Smooth muscle cell (in vitro differentiated cells): Measurements from ENCODE around the gene CSNK2A1. TPM values are rescaled to one million over a fixed set of nuclear protein-coding genes. Genes with fewer than 3 reads are reported as not detected.
A peak's percentile ranks its signal among the peaks of the same experiment; 100 is the strongest.

Experiments used
- DNase-seq: peaks from one replicate; lab custom pipeline; 2025; ENCODE audit not compliant: unreplicated experiment; lab: John Stamatoyannopoulos, UW
- H2AFZ ChIP-seq: fragments of 200-600 bp; sonication (generic); 2 replicates; pipeline ENCODE4 v1.6.0; 2016; ENCODE audit warnings: antibody characterized with exemption, low read depth, mild to moderate bottlenecking
- H3F3A ChIP-seq: fragments of 200-600 bp; sonication (generic); 2 replicates; pipeline ENCODE4 v1.6.0; 2017; ENCODE audit warnings: antibody characterized with exemption, low read depth
- H3K27ac ChIP-seq: fragments of 200-600 bp; sonication (generic); 2 replicates; pipeline ENCODE4 v1.5.1; 2016; ENCODE audit warnings: low read depth, mild to moderate bottlenecking
- H3K27me3 ChIP-seq: fragments of 200-600 bp; sonication (generic); 2 replicates; pipeline ENCODE4 v1.6.1; 2016; ENCODE audit warnings: low read depth, mild to moderate bottlenecking
- H3K36me3 ChIP-seq: fragments of 200-600 bp; sonication (generic); 2 replicates; pipeline ENCODE4 v1.5.1; 2016; ENCODE audit warnings: low read depth
- H3K4me1 ChIP-seq: fragments of 200-600 bp; sonication (generic); 2 replicates; pipeline ENCODE4 v1.5.1; 2016; ENCODE audit warnings: low read depth
- H3K4me2 ChIP-seq: fragments of 200-600 bp; sonication (generic); 2 replicates; pipeline ENCODE4 v1.6.0; 2016; ENCODE audit warnings: mild to moderate bottlenecking
- H3K4me3 ChIP-seq: fragments of 200-600 bp; sonication (generic); 2 replicates; pipeline ENCODE4 v1.5.1; 2016; ENCODE audit warnings: mild to moderate bottlenecking
- H3K79me2 ChIP-seq: fragments of 200-600 bp; sonication (generic); 2 replicates; pipeline ENCODE4 v1.6.0; 2016; ENCODE audit warnings: low read depth, mild to moderate bottlenecking
- H3K9ac ChIP-seq: fragments of 200-600 bp; sonication (generic); 2 replicates; pipeline ENCODE4 v1.6.0; 2016; ENCODE audit warnings: low read depth
- H3K9me3 ChIP-seq: fragments of 200-600 bp; sonication (generic); replicated peaks from 2 replicates; pipeline ENCODE4 v1.5.1; 2016; ENCODE audit warnings: low read depth
- H4K20me1 ChIP-seq: fragments of 200-600 bp; sonication (generic); 2 replicates; pipeline ENCODE4 v1.6.0; 2016; ENCODE audit warnings: low read depth
- WGBS: methylation state at CpG from one replicate; pipeline ENCODE4 v1.1.7; 2016; ENCODE audit warnings: low lambda C conversion rate; 5-methylcytosine and 5-hydroxymethylcytosine counted together
- polyA plus RNA-seq: library from polyadenylated mRNA; unstranded; fragments of >200 nt; fragmentation: Nextera tagmentation; extraction: Ambion mirVana; gene quantifications from 2 replicates; pipeline ENCODE4 v1.2.1, GENCODE V29; 2016
- total RNA-seq: library from RNA; depleted of rRNA; stranded (reverse); fragments of >200 nt; gene quantifications from 2 replicates; pipeline ENCODE4 v1.2.3, GENCODE V29; 2014
- TF ChIP-seq, protein P1 (sequence below): fragments of 200-600 bp; sonication (generic); IDR thresholded peaks from 2 replicates; pipeline ENCODE4 v1.5.1; 2017; ENCODE audit warnings: borderline replicate concordance, mild to moderate bottlenecking, antibody characterized with exemption; ENCODE audit not compliant: insufficient read depth, poor library complexity, severe bottlenecking

Gene CSNK2A1
- total and polyA plus RNA-seq, 2 experiments from 2014 or later: 82.6 to 205 TPM

DNA sequence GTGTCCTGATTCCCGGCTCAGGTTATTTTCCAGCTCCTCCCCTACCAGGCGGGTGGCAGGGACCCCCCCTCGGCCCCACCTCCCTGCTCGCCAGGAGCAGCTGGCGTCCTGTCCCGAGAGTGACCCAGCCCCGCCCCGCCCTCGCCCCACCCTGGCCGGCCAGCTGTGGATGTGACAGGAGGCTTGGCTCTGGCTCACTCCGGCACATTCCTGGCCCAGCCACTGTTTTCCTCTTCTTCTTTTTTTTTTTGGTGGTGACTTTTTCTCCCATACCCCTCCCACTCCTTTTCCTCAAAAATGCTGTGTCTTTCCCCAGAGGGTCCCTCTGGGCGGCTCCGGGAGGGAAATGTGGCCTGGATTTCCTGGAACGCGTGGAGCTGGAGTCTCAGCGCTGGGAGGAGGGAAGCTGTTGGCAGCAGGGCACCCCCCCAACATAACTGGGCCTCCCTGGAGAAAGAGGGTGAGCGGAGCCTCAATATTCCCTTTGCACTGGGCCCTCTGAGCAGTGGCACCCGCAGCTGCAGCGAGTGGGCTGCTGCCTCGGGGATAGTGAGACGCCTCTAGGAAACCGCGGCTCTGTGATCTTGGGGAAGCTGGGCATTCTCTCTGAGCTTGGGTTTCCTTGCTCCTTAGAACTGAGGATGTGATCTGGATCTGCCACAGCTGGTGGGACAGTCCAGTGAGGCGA is 28.3 kb upstream of the CSNK2A1 start:
- H3K27me3 ChIP-seq: no peaks in the 10 kb centered on the region
- no peak overlapping the region for H3K27ac ChIP-seq
- no peak overlapping the region for H2AFZ ChIP-seq
- no peak overlapping the region for H3K9ac ChIP-seq
- H4K20me1 ChIP-seq: no peaks in the 10 kb centered on the region
- peak overlapping the region; percentile 9 for H3K4me3 ChIP-seq
- H3K4me1 ChIP-seq: peaks cover 7% of the 10 kb centered on the region
- no peaks in the 10 kb centered on the region for H3K79me2 ChIP-seq
- TF ChIP-seq, protein P1, sequence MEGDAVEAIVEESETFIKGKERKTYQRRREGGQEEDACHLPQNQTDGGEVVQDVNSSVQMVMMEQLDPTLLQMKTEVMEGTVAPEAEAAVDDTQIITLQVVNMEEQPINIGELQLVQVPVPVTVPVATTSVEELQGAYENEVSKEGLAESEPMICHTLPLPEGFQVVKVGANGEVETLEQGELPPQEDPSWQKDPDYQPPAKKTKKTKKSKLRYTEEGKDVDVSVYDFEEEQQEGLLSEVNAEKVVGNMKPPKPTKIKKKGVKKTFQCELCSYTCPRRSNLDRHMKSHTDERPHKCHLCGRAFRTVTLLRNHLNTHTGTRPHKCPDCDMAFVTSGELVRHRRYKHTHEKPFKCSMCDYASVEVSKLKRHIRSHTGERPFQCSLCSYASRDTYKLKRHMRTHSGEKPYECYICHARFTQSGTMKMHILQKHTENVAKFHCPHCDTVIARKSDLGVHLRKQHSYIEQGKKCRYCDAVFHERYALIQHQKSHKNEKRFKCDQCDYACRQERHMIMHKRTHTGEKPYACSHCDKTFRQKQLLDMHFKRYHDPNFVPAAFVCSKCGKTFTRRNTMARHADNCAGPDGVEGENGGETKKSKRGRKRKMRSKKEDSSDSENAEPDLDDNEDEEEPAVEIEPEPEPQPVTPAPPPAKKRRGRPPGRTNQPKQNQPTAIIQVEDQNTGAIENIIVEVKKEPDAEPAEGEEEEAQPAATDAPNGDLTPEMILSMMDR: no peak
- WGBS: 30% methylated on average over 20 of the region's 24 CpGs
- H3K9me3 ChIP-seq: no peaks in the 10 kb centered on the region
- DNase-seq: no peak
- peak overlapping the region; percentile 63 for H3K4me2 ChIP-seq
- no peaks in the 10 kb centered on the region for H3F3A ChIP-seq
- no peaks in the 10 kb centered on the region for H3K36me3 ChIP-seq

DNA sequence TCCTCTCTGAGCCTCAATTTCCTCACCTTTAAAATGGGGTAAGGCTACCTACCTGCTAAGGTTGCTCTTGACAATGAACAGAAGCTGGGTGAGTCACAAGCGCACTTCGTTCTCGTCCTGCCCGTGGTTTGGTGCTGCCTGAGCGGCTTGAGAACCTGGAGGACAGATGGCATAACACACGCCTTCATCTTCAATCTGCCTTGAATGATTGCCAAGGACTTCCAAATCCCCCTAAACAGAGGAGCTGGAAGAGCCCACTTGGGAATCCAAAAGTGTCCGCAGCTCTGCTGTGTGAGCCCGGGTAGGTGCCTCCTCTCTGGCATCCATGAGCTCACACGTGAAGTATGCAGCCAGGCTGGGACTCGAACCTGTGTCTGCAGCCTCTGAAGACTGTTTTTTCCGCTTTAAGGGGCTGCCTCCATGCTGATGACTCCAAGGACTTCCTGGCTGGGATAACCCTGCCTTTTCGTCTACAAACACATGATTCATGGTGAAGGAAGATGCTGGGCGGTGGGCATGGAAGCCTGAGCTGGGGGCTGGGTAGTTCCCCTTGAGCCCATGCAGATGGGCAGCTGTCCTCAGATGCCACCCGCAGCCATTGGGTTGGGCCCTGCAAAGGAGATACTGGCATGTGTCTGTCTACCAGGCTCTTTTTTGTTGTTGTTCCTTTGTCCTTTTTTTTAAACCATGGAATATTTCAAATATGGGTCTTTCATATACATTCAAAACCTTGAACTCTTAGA is 25.3 kb upstream of the CSNK2A1 start:
- Histone ChIP-seq H3K9ac (no peak overlapping the region), H3K27ac (no peak overlapping the region), H3K9me3 (no peaks in the 10 kb centered on the region), H3K79me2 (no peaks in the 10 kb centered on the region), H3F3A (no peaks in the 10 kb centered on the region), H4K20me1 (no peaks in the 10 kb centered on the region), H3K4me1 (peaks cover 7% of the 10 kb centered on the region), H3K4me2 (no peak overlapping the region), H2AFZ (no peak overlapping the region), H3K4me3 (no peak overlapping the region), H3K27me3 (no peaks in the 10 kb centered on the region), H3K36me3 (no peaks in the 10 kb centered on the region)
- 69% methylated on average over 14 of the region's 14 CpGs for WGBS
- no peak for DNase-seq
- TF ChIP-seq, protein P1: no peak

DNA sequence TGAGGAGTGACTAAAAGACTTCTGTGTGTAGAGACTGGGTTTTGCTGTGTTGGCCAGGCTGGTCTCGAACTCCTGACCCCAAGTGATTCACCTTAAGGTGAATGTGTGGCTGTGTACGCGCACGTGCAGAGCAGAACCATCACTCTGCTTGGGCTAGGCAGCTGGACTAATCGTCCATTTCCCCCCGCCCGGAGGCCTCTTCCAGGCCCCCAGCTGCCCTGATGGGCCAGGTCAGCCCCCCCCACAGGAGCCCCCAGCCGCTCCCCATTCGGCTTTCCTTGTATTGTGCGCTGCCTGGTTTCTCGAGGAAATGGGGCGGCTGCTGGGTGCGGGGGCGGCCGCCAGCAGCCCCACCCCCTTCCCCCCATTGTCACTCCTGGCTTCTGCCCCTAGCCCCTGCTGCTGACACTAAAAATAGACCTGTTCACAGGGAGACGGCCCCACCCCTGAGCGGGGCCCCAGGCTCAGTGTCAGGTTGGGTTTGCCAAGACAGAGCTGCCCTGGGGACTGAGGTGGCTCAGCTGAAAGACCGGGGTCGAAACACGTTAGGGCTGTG is 24.6 kb upstream of the CSNK2A1 start:
- no peaks in the 10 kb centered on the region for H3K27me3 ChIP-seq
- H2AFZ ChIP-seq: no peak overlapping the region
- no peak overlapping the region for H3K4me3 ChIP-seq
- no peaks in the 10 kb centered on the region for H3K9me3 ChIP-seq
- 79% methylated on average over 15 of the region's 20 CpGs for WGBS
- H3K36me3 ChIP-seq: no peaks in the 10 kb centered on the region
- H3K9ac ChIP-seq: no peak overlapping the region
- H4K20me1 ChIP-seq: no peaks in the 10 kb centered on the region
- H3K79me2 ChIP-seq: no peaks in the 10 kb centered on the region
- no peak overlapping the region for H3K27ac ChIP-seq
- H3K4me1 ChIP-seq: peaks cover 7% of the 10 kb centered on the region
- no peak for DNase-seq
- TF ChIP-seq, protein P1: no peak
- H3F3A ChIP-seq: no peaks in the 10 kb centered on the region
- no peak overlapping the region for H3K4me2 ChIP-seq
